HL-60/S4 (cell line): Measurements from ENCODE around the gene SFRP2.

Experiments used
- in situ Hi-C: fragments of 300-500 bp; cut with MboI; formaldehyde crosslinking; loops from 2 replicates; pipeline ENCODE4 v1.14.3; 2022; ENCODE audit warnings: low sequenced_read_pairs

SFRP2 gene

GRCh38 chr4:153733751-153734448, 55.0 kb downstream of the SFRP2 start:
- in situ Hi-C loops, result no loop called here

DNA sequence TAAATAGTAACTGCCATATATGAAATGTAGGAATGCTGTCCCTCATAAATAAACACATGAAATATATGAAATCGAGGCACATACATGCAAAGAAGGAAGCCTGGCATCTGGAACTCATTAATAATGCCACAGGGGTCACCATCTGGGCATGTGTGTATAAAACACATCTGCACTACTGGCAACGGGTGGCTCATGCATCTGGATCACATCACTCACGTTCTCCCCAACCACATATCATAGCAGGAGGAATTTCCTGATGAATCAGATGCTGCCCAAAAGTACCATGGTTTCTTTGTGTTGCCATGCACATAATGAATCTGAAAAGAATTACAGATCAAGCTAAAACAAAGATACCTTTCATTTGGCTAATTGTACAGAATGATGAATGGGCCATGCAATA, 57.6 kb downstream of the SFRP2 start:
- in situ Hi-C loops, result no loop called here
